Ovary (tissue), 9 donors: ENCODE results near the gene CDKAL1. TPM values are rescaled to one million over a fixed set of nuclear protein-coding genes. Genes with fewer than 3 reads are reported as not detected.

Experiments used
- DNase-seq, 5 donors: peaks; one replicate each; pipeline ENCODE4 v3.0.0-alpha.2; 2019 to 2020
- H3K27ac ChIP-seq, 2 donors: fragments of 200-600 bp; one replicate each; pipeline versions ENCODE4 v1.5.1 to v1.8.0; 2019 to 2022
- H3K27me3 ChIP-seq: fragments of 200-600 bp; one replicate; pipeline ENCODE4 v1.8.0; 2022
- H3K36me3 ChIP-seq: fragments of 200-600 bp; sonication (generic); one replicate; pipeline ENCODE4 v1.5.1; 2019
- H3K4me1 ChIP-seq: one replicate; pipeline ENCODE4 v1.8.1; 2013; ENCODE audit warnings: mild to moderate bottlenecking, moderate library complexity; ENCODE audit not compliant: insufficient read depth
- H3K4me3 ChIP-seq: fragments of 200-600 bp; sonication (generic); one replicate; pipeline ENCODE4 v1.5.1; 2017
- H3K9me3 ChIP-seq, 2 donors: fragments of 200-600 bp in 1 of 2; sonication (generic) in 1 of 2; one replicate each; pipeline versions ENCODE4 v1.5.1 to v1.8.1; 2013 to 2019; ENCODE audit warnings: mild to moderate bottlenecking in 1 of 2, moderate library complexity in 1 of 2
- CTCF ChIP-seq, 3 donors: fragments of 450-650 bp in 2 of 3; fragments of 200-600 bp in 1 of 3; IDR thresholded peaks; one replicate each; pipeline versions ENCODE4 v1.5.1 to v1.8.0; 2016 to 2022; ENCODE audit warnings: antibody characterized with exemption in 3 of 3, mild to moderate bottlenecking in 1 of 3
- EP300 ChIP-seq: sonication (generic); formaldehyde crosslinking; IDR thresholded peaks from one replicate; pipeline ENCODE4 v1.6.1; 2017; ENCODE audit warnings: antibody characterized with exemption
- POLR2A ChIP-seq: fragments of 450-650 bp; IDR thresholded peaks from one replicate; pipeline ENCODE4 v1.6.1; 2017; ENCODE audit warnings: antibody characterized with exemption, mild to moderate bottlenecking, moderate library complexity
- WGBS, 3 donors: extraction: QIAGEN DNeasy Blood & Tissue Kit in 1 of 3; methylation state at CpG; one replicate each; pipeline versions ENCODE4 v1.1.5 to v1.1.7; 2013 to 2017; 5-methylcytosine and 5-hydroxymethylcytosine counted together
- intact Hi-C, 4 donors: fragments of 100-400 bp; cut with DNase I; formaldehyde crosslinking; loops; one replicate each; pipeline versions ENCODE4 v1.11.0 to v1.15.1; 2022 to 2023
- polyA plus RNA-seq, 2 donors: library from polyadenylated mRNA; stranded (reverse); fragments of 200-250 nt in 1 of 2; fragments of 350-450 nt in 1 of 2; fragmentation: Illumina TruSeq in 1 of 2; extraction: RNeasy Lipid Tissue Mini Kit (QIAGEN cat#74804) in 1 of 2; gene quantifications; one replicate each; pipeline ENCODE4 v1.2.3, GENCODE V29; 2013 to 2014
- total RNA-seq, 7 donors: library from RNA; depleted of rRNA in 2 of 7; stranded (reverse); fragments of >200 nt in 2 of 7; fragmentation: NEBNext Ultra II Directional in 3 of 7; extraction: Animal tissue kit (Norgen Biotek cat#: 25700) in 3 of 7; gene quantifications; one replicate each; pipeline versions ENCODE4 v1.1.0 to v1.2.4, GENCODE V29; 2016 to 2023
- donor health status: DM: no; HTN: no; CAD: no; lungs with moderate emphysema.
- donor health status: DM: no; HTN: no; CAD: no.
- donor health status: Bipolar disorder and iron deficiency.
- donor health status: DM: yes; HTN: yes; CAD: no.
- donor health status: DM: no; HTN: no; CAD: no.
- donor health status: DM: yes; HTN: yes; CAD: no.

The CDKAL1 gene
- total and polyA plus RNA-seq, 9 donors: 6.8 to 21.3 (median 18.9) TPM

GRCh38 chr6:21204951-21205350, 670.7 kb downstream of the CDKAL1 start:
- Histone ChIP-seq H3K27me3 (no peaks in the 10 kb centered on the region), H3K9me3 (no peaks in the 10 kb centered on the region), H3K4me3 (no peak overlapping the region), H3K36me3 (no peaks in the 10 kb centered on the region), H3K27ac (no peak overlapping the region), H3K4me1 (peaks cover 5% of the 10 kb centered on the region)
- DNase-seq: no peak
- TF ChIP-seq POLR2A (no peak), CTCF (IDR thresholded peaks at IDR 0.05) (no peak), EP300 (no peak)
- WGBS, 3 donors: 55 to 99% (median 80%) methylated on average over 3 of the region's 3 CpGs
- intact Hi-C loops: no loop called here

- no peak for DNase-seq
- intact Hi-C loops: no loop called here
- no peak overlapping the region for H3K27ac ChIP-seq
- 52 to 73% (median 59%) methylated on average over 9 of the region's 9 CpGs for WGBS, 3 donors
- H3K36me3 ChIP-seq: no peaks in the 10 kb centered on the region
- no peaks in the 10 kb centered on the region for H3K27me3 ChIP-seq
- no peaks in the 10 kb centered on the region for H3K9me3 ChIP-seq
- TF ChIP-seq POLR2A (no peak), EP300 (no peak), CTCF (IDR thresholded peaks at IDR 0.05) (no peak)
- no peak overlapping the region for H3K4me3 ChIP-seq
- H3K4me1 ChIP-seq: peaks cover 2% of the 10 kb centered on the region
Measured at GRCh38 chr6:21208081-21208795, 674.0 kb downstream of the CDKAL1 start.

- Histone ChIP-seq H3K4me1 (peaks cover 2% of the 10 kb centered on the region), H3K27me3 (no peaks in the 10 kb centered on the region), H3K36me3 (no peaks in the 10 kb centered on the region), H3K27ac (no peak overlapping the region), H3K4me3 (no peak overlapping the region), H3K9me3 (no peaks in the 10 kb centered on the region)
- no peak for DNase-seq
- intact Hi-C loops: no loop called here
- TF ChIP-seq CTCF (IDR thresholded peaks at IDR 0.05) (no peak), EP300 (no peak), POLR2A (no peak)
- WGBS, 3 donors: 49 to 78% (median 61%) methylated on average over 5 of the region's 5 CpGs
Measured at GRCh38 chr6:21208796-21209186, 674.5 kb downstream of the CDKAL1 start.

DNA sequence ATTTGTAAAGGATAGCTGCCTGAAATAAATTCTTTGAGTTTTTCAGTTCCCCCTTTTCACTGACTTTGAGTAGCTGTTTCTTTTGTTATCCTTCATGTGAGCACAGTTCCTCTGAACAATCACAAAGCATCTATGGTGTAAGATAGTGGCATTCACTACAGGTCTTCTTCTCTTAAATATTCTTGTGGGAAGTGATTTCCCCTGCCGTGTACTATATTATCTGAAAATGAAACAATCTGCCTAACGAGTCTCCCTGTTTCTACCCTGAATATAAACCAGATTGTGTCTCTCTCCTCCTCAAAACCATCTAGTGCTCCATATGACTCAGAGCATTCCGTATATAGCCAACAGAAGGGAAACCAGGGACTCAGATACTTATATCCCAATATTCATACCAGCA, 679.2 kb downstream of the CDKAL1 start:
- intact Hi-C loops: loop anchor here in 1 of 4 donors (2.0 kb wide), 1 partner anchor 23 kb away; no protein-coding TSS in a partner anchor
- DNase-seq: no peak
- Histone ChIP-seq H3K9me3 (no peaks in the 10 kb centered on the region), H3K36me3 (no peaks in the 10 kb centered on the region), H3K27me3 (no peaks in the 10 kb centered on the region), H3K27ac (no peak overlapping the region), H3K4me3 (no peak overlapping the region), H3K4me1 (no peaks in the 10 kb centered on the region)
- WGBS, 3 donors: 81 to 84% (median 82%) methylated on average over 3 of the region's 3 CpGs
- TF ChIP-seq POLR2A (no peak), CTCF (IDR thresholded peaks at IDR 0.05) (no peak), EP300 (no peak)
